ENCODE results near the gene KRTAP1-3.
"Not testable (repeated sequence)": the region's sequence is repeated elsewhere in the genome, so short reads cannot be mapped to it uniquely, and the experiment has no call there.

The KRTAP1-3 gene

GRCh38 chr17:41057547-41057946 lies 22.9 kb upstream of the KRTAP1-3 start:
- in situ Hi-C loops (cut with MboI; ENCODE audit: low pct_unique_long_range_greater_than_20kb, low sequenced_read_pairs): no loop called here
- DNase-seq: no peak

GRCh38 chr17:41055130-41055529 lies 20.5 kb upstream of the KRTAP1-3 start, which contains the start of gene KRTAP2-2:
TSS of gene KRTAP2-2 (minus strand) at chr17:41055230. CDS start at chr17:41055211, 19 bp downstream.
- DNase-seq; in situ Hi-C loops (cut with MboI; ENCODE audit: low pct_unique_long_range_greater_than_20kb, low sequenced_read_pairs): not testable (repeated sequence)

- DNase-seq; in situ Hi-C loops (cut with MboI; ENCODE audit: low pct_unique_long_range_greater_than_20kb, low sequenced_read_pairs): not testable (repeated sequence)
Measured at GRCh38 chr17:41054556-41054955, 19.9 kb upstream of the KRTAP1-3 start.

GRCh38 chr17:41054025-41054424 lies 19.4 kb upstream of the KRTAP1-3 start:
- in situ Hi-C loops (cut with MboI; ENCODE audit: low pct_unique_long_range_greater_than_20kb, low sequenced_read_pairs): no loop called here
- no peak for DNase-seq

GRCh38 chr17:41052566-41052965 lies 17.9 kb upstream of the KRTAP1-3 start:
- DNase-seq: no peak
- in situ Hi-C loops (cut with MboI; ENCODE audit: low pct_unique_long_range_greater_than_20kb, low sequenced_read_pairs): no loop called here

GRCh38 chr17:41049110-41049509 lies 14.4 kb upstream of the KRTAP1-3 start:
- DNase-seq: no peak
- in situ Hi-C loops (cut with MboI; ENCODE audit: low pct_unique_long_range_greater_than_20kb, low sequenced_read_pairs): no loop called here

- in situ Hi-C loops (cut with MboI; ENCODE audit: low pct_unique_long_range_greater_than_20kb, low sequenced_read_pairs): no loop called here
- no peak for DNase-seq
Measured at GRCh38 chr17:41048441-41048840, 13.8 kb upstream of the KRTAP1-3 start.

- DNase-seq; in situ Hi-C loops (cut with MboI; ENCODE audit: low pct_unique_long_range_greater_than_20kb, low sequenced_read_pairs): not testable (repeated sequence)
Measured at GRCh38 chr17:41046735-41047465, 12.2 kb upstream of the KRTAP1-3 start, which contains the start of gene KRTAP2-1. TSS of gene KRTAP2-1 (minus strand) at chr17:41047316. CDS start at chr17:41047267, 49 bp downstream.

- in situ Hi-C loops (cut with MboI; ENCODE audit: low pct_unique_long_range_greater_than_20kb, low sequenced_read_pairs): no loop called here
- no peak for DNase-seq
Measured at GRCh38 chr17:41042953-41043352, 8.3 kb upstream of the KRTAP1-3 start.

- in situ Hi-C loops (cut with MboI; ENCODE audit: low pct_unique_long_range_greater_than_20kb, low sequenced_read_pairs); DNase-seq: not testable (repeated sequence)
Measured at GRCh38 chr17:41040783-41041571, 6.3 kb upstream of the KRTAP1-3 start, which contains the start of gene KRTAP1-1. TSS of gene KRTAP1-1 (minus strand) at chr17:41041450. CDS start at chr17:41041397, 53 bp downstream.

- no peak for DNase-seq
- in situ Hi-C loops (cut with MboI; ENCODE audit: low pct_unique_long_range_greater_than_20kb, low sequenced_read_pairs): no loop called here
Measured at GRCh38 chr17:41037853-41038350, 3.2 kb upstream of the KRTAP1-3 start.

- in situ Hi-C loops (cut with MboI; ENCODE audit: low pct_unique_long_range_greater_than_20kb, low sequenced_read_pairs): no loop called here
- DNase-seq: no peak
Measured at GRCh38 chr17:41029633-41030245, 4.9 kb downstream of the KRTAP1-3 start, which contains the start of gene KRTAP1-4. TSS of gene KRTAP1-4 (minus strand) at chr17:41030195. CDS start at chr17:41030078, 117 bp downstream.

- DNase-seq: no peak
- in situ Hi-C loops (cut with MboI; ENCODE audit: low pct_unique_long_range_greater_than_20kb, low sequenced_read_pairs): no loop called here
Measured at GRCh38 chr17:41026715-41027471, 7.8 kb downstream of the KRTAP1-3 start, which contains the start of gene KRTAP1-5. TSS of gene KRTAP1-5 (minus strand) at chr17:41027208. CDS start at chr17:41027155, 53 bp downstream.

- in situ Hi-C loops (cut with MboI; ENCODE audit: low pct_unique_long_range_greater_than_20kb, low sequenced_read_pairs): no loop called here
- DNase-seq: no peak
Measured at GRCh38 chr17:41024697-41025096, 10.0 kb downstream of the KRTAP1-3 start.

- DNase-seq: no peak
- in situ Hi-C loops (cut with MboI; ENCODE audit: low pct_unique_long_range_greater_than_20kb, low sequenced_read_pairs): no loop called here
Measured at GRCh38 chr17:41020336-41020735, 14.3 kb downstream of the KRTAP1-3 start.

GRCh38 chr17:41019415-41019814 lies 15.3 kb downstream of the KRTAP1-3 start:
- no peak for DNase-seq
- in situ Hi-C loops (cut with MboI; ENCODE audit: low pct_unique_long_range_greater_than_20kb, low sequenced_read_pairs): no loop called here

- in situ Hi-C loops (cut with MboI; ENCODE audit: low pct_unique_long_range_greater_than_20kb, low sequenced_read_pairs): no loop called here
- no peak for DNase-seq
Measured at GRCh38 chr17:41018541-41018940, 16.1 kb downstream of the KRTAP1-3 start.

- DNase-seq: no peak
- in situ Hi-C loops (cut with MboI; ENCODE audit: low pct_unique_long_range_greater_than_20kb, low sequenced_read_pairs): no loop called here
Measured at GRCh38 chr17:41016578-41017215, 18.0 kb downstream of the KRTAP1-3 start.
